B cell (primary cell): ENCODE data around the gene DLGAP4.

Experiments used
- EZH2 ChIP-seq: IDR thresholded peaks from 2 replicates; pipeline ENCODE4 v1.6.1; 2012; ENCODE audit warnings: borderline replicate concordance, low read depth, mild to moderate bottlenecking, moderate library complexity, low read length; ENCODE audit not compliant: insufficient read depth, poor library complexity, severe bottlenecking
- TF ChIP-seq, protein P1 (sequence below): fragments of 200-600 bp; IDR thresholded peaks from one replicate; pipeline ENCODE4 v1.8.0; 2022; ENCODE audit warnings: antibody characterized with exemption, mild to moderate bottlenecking

DNA sequence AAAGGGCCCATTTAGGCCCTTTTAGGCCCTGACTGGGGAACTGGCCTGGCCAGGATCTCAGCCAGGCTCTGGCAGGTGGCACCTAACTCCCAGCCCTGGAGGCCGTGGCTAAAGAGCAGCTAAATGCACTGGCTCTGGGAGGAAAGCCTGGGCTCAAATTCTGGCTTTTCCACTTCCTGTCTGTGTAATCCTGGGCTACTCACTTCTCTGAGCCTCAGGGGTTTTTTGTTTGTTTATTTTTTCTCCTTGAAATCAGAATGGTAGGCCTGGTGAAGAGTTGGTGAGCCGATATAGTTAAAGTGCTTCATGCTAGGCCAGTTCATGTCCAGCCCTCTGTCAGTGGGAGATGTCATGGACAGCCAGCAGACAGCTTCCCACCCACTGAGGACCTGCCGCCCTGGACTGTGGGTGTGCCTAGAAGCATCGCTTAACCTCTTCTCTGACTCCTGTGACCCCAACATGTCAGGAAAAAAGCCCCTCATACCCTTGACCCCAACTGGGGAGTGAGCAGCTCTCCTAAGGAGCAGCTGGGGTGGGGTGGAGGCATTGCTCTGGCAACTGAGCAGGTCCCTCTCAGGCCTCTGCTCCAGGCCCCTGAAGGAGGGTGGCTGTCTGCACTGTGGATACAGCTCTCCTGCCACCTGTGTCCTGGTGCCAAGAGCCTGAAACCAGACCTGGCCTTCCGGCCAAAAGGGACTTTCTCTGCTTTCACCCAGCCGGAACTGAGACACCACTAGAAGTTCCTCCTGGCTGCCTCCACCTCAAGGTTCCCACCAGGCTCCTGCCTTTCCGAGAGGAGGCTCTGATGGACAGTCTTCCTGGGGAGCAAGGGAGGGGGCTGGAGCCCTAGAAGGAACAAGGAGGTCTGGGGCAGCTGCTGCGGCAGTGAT, 178.0 kb downstream of the DLGAP4 start:
- TF ChIP-seq, protein P1, sequence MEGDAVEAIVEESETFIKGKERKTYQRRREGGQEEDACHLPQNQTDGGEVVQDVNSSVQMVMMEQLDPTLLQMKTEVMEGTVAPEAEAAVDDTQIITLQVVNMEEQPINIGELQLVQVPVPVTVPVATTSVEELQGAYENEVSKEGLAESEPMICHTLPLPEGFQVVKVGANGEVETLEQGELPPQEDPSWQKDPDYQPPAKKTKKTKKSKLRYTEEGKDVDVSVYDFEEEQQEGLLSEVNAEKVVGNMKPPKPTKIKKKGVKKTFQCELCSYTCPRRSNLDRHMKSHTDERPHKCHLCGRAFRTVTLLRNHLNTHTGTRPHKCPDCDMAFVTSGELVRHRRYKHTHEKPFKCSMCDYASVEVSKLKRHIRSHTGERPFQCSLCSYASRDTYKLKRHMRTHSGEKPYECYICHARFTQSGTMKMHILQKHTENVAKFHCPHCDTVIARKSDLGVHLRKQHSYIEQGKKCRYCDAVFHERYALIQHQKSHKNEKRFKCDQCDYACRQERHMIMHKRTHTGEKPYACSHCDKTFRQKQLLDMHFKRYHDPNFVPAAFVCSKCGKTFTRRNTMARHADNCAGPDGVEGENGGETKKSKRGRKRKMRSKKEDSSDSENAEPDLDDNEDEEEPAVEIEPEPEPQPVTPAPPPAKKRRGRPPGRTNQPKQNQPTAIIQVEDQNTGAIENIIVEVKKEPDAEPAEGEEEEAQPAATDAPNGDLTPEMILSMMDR: no peak
- no peak for TF ChIP-seq EZH2
